Activated T-cell treated with anti-CD3 and anti-CD28 coated beads, Interleukin-2, amount 50 U/mL, for 48 hours (primary cell): Measurements from ENCODE around the gene CRYZ.
"Not testable (repeated sequence)": the region's sequence is repeated elsewhere in the genome, so short reads cannot be mapped to it uniquely, and the experiment has no call there.

Source experiments
- DNase-seq, 2 experiments: peaks; one replicate each; pipeline ENCODE4 v3.0.0-alpha.2; 2020

The CRYZ gene

DNA sequence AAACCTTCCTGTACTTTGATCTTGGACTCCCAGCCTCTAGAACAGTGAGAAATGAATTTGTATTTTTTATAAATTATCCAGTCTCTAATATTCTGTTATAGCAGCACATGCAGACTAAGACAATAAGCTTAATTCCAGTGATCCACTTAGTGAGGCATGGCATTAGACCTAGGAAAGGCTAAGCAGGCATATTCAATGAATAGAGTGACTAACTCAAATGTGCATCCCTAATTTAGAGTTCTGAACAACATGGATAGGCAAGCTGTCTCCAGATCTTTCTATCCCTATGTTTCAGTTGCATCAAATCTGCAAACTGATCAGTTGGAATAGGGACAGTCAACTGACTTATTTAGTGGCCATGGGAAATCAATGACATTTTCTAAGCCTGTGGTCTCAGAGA, 54.9 kb downstream of the CRYZ start:
- DNase-seq, result no peak

DNA sequence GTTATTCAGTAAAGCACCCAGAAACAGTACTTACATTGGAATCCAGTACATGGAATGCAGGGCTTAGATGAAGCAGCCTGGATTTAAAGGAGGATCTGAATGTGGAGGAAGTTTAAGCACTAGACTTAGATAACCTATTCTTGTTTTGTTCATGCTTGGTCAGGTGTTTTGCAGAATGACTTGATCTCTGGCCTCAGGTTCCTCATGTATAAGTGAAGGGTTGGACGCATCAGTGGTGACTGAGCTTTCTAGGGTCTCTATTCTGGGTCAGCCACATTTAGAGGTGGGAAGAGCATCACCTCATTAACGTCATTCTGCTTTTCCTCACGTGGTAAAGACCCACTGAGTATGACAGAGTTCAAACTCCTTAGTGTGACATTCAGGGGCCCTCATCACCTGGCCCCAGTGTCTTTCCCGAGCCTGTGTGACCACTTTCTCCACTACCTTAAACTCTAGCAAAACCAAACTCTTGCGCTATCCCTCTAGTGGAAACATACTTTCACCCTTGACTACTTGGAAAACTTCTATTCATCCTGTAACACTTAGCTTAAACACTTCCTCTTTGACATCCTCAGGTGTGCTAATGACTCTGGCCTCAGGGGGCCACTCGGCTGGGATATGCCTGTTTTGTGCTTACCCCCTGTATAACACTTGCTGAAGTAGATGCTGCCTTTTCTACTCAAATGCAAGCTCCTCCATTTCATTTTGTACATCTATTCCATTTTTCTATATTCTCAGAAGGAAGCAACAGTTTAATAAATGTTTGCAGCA, 58.4 kb downstream of the CRYZ start:
- no peak for DNase-seq

- DNase-seq, result no peak
Observed at GRCh38 chr1:74673351-74674111, 59.3 kb downstream of the CRYZ start, which contains the start of gene ERICH3. ERICH3 (minus strand) TSS chr1:74673792; CDS start chr1:74673519, 273 bp downstream.

- not testable (repeated sequence) for DNase-seq
Observed at GRCh38 chr1:74670866-74671265, 62.0 kb downstream of the CRYZ start.
